22Rv1 (cell line): Measurements from ENCODE around the gene GTF2H2C.
"Not testable (repeated sequence)": the region's sequence is repeated elsewhere in the genome, so short reads cannot be mapped to it uniquely, and the experiment has no call there.

Source experiments
- CTCF ChIP-seq: fragments of 450-650 bp; IDR thresholded peaks from 2 replicates; pipeline ENCODE4 v1.5.1; 2017; ENCODE audit warnings: mild to moderate bottlenecking
- ZFX ChIP-seq: fragments of 450-650 bp; IDR thresholded peaks from 2 replicates; pipeline ENCODE4 v1.6.1; 2017; ENCODE audit warnings: antibody characterized with exemption, borderline replicate concordance

DNA sequence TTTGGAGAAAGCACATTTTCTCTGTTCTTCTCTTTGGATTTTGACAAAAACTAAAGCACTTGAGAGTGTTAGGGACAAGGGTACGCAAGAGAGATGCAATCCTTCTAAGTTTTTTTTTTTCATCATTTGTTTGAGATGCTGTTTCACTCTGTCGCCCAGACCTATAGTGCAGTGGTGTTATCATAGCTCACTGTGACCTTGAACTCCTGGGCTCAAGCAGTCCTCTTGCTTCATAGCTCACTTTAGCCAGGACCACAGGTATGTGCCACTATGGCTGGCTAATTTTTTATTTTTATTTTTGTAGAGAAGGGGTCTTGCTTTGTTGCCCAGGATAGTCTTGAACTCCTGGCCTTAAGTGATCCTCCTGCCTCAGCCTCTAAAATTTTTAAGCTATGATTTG lies 21.3 kb upstream of the GTF2H2C start:
- TF ChIP-seq CTCF, ZFX: not testable (repeated sequence)
